ENCODE data around the gene FILIP1L. TPM values are rescaled to one million over a fixed set of nuclear protein-coding genes. Genes with fewer than 3 reads are reported as not detected.

The FILIP1L gene
- total RNA-seq, 1 donor: 15.2 TPM

- no peak for DNase-seq (ENCODE audit: low read depth)
- peak; percentile 45 for TF ChIP-seq CTCF (IDR thresholded peaks at IDR 0.05; ENCODE audit: insufficient read depth, low read length)
- H3K4me3 ChIP-seq (ENCODE audit: low read depth, low read length): no peak overlapping the region
Measured at GRCh38 chr3:99928771-99929744, 185.2 kb downstream of the FILIP1L start.

GRCh38 chr3:99927671-99928457 is 186.4 kb downstream of the FILIP1L start:
- no peak overlapping the region for H3K4me3 ChIP-seq (ENCODE audit: low read depth, low read length)
- TF ChIP-seq CTCF (IDR thresholded peaks at IDR 0.05; ENCODE audit: insufficient read depth, low read length): no peak
- no peak for DNase-seq (ENCODE audit: low read depth)

- no peak for TF ChIP-seq CTCF (IDR thresholded peaks at IDR 0.05; ENCODE audit: insufficient read depth, low read length)
Measured at GRCh38 chr3:99925584-99926230, 188.6 kb downstream of the FILIP1L start.

GRCh38 chr3:99923873-99924272 is 190.4 kb downstream of the FILIP1L start:
- no peak for DNase-seq (ENCODE audit: low read depth)
- H3K4me3 ChIP-seq (ENCODE audit: low read depth, low read length): no peak overlapping the region
- no peak for TF ChIP-seq CTCF (IDR thresholded peaks at IDR 0.05; ENCODE audit: insufficient read depth, low read length)

More at GRCh38 chr3:99925584-99926230, 188.6 kb downstream of the FILIP1L start:
- no peak overlapping the region for H3K4me3 ChIP-seq (ENCODE audit: low read depth, low read length)
- peak; percentile 91 for DNase-seq (ENCODE audit: low read depth)

- DNase-seq (ENCODE audit: low read depth): peak; percentile 48
- TF ChIP-seq CTCF (IDR thresholded peaks at IDR 0.05; ENCODE audit: insufficient read depth, low read length): no peak
- H3K4me3 ChIP-seq (ENCODE audit: low read depth, low read length): no peak overlapping the region
Measured at GRCh38 chr3:99921986-99922385, 192.3 kb downstream of the FILIP1L start.

GRCh38 chr3:99921377-99921695 is 193.0 kb downstream of the FILIP1L start:
- H3K4me3 ChIP-seq (ENCODE audit: low read depth, low read length): no peak overlapping the region
- no peak for TF ChIP-seq CTCF (IDR thresholded peaks at IDR 0.05; ENCODE audit: insufficient read depth, low read length)
- DNase-seq (ENCODE audit: low read depth): no peak

Measured in fibroblast of the aortic adventitia (primary cell).